Suprapubic skin (tissue), 4 donors: ENCODE data around the gene RBM4.

Experiments
- CTCF ChIP-seq, 2 donors: fragments of 200-600 bp in 1 of 2; fragments of 450-650 bp in 1 of 2; sonication (generic) in 1 of 2; IDR thresholded peaks; one replicate each; pipeline ENCODE4 v1.5.1; 2016 to 2019; ENCODE audit warnings: antibody characterized with exemption in 2 of 2, mild to moderate bottlenecking in 1 of 2, moderate library complexity in 1 of 2
- EP300 ChIP-seq: sonication (generic); formaldehyde crosslinking; IDR thresholded peaks from one replicate; pipeline ENCODE4 v1.6.1; 2017; ENCODE audit warnings: antibody characterized with exemption
- POLR2A ChIP-seq, 2 donors: fragments of 450-650 bp; IDR thresholded peaks; one replicate each; pipeline ENCODE4 v1.6.1; 2017; ENCODE audit warnings: antibody characterized with exemption in 2 of 2, mild to moderate bottlenecking in 2 of 2, moderate library complexity in 2 of 2
- POLR2AphosphoS5 ChIP-seq, 3 donors: sonication (generic); formaldehyde crosslinking; IDR thresholded peaks; one replicate each; pipeline ENCODE4 v1.6.1; 2017; ENCODE audit warnings: antibody characterized with exemption in 3 of 3

DNA sequence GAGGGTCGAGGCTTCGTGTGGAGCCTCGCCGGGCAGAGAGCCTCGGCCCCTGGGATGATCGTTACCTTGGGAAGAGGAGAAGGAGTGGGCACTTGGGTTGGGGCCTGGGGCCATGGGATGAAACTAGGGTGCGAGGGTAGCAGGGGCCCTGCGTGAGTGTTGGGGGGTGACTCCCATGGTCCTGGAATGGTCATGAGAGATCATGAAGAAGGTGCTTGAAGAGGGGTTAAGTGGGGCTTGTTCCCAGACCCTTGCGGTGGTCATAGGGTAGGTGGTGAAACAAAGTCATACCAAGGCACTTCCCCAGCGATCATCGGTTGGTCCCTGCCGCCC, 45.2 kb upstream of the RBM4 start:
- TF ChIP-seq POLR2A (IDR thresholded peaks at IDR 0.05) (no peak), CTCF (IDR thresholded peaks at IDR 0.05) (no peak), POLR2AphosphoS5 (IDR thresholded peaks at IDR 0.05) (no peak), EP300 (no peak)
